ENCODE data around the gene PTPRB.

GRCh38 chr12:70555081-70555480 lies 82.1 kb downstream of the PTPRB start:
- TF ChIP-seq CTCF (IDR thresholded peaks at IDR 0.05), result no peak
- TF ChIP-seq POLR2A (IDR thresholded peaks at IDR 0.05), result no peak
